Limb (tissue), 2 donors: Measurements from ENCODE around the gene KIF26B.

Experiments
- DNase-seq, 2 donors: peaks; one replicate each; pipeline ENCODE4 v3.0.0-alpha.2; 2016; ENCODE audit errors: extremely low spot score in 2 of 2

Gene KIF26B

DNA sequence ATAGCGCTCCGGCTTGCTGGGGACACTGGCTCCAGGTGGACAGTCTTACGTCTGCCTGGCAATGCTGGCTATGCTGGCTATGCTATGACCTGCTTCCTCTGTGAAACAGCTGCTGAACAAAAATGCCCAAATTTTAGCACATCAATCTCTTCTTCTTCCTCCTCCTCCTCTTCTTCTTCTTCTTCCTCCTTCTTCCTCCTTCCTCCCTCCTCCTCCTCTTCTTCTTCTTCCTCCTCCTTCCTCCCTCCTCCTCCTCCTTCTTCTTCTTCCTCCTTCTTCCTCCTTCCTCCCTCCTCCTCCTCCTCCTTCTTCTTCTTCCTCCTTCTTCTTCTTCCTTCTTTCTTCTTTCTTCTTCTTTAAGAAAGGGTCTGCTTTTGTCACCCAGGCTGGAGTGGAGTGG lies 401.3 kb downstream of the KIF26B start:
- DNase-seq, result no peak

DNA sequence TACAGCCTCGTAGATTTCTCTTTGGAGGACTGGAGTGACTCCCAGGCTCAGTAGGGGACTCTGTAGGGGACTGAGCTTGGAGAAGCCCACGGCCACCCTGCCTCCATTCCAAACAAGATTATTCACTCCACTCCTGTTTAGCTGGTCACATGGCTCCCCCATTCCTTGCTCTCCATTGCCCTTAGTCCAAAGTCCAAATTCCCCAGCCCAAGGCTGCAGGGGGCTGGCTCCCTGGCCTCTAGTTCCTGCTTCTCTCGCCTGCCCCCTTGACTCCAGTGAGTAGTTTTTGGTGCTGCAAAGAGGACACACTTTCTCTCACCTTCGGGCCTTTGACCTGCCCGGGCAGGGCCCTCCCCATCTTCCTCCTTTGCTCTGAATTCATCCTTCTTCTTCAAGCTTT lies 403.3 kb downstream of the KIF26B start:
- DNase-seq, result no peak

DNA sequence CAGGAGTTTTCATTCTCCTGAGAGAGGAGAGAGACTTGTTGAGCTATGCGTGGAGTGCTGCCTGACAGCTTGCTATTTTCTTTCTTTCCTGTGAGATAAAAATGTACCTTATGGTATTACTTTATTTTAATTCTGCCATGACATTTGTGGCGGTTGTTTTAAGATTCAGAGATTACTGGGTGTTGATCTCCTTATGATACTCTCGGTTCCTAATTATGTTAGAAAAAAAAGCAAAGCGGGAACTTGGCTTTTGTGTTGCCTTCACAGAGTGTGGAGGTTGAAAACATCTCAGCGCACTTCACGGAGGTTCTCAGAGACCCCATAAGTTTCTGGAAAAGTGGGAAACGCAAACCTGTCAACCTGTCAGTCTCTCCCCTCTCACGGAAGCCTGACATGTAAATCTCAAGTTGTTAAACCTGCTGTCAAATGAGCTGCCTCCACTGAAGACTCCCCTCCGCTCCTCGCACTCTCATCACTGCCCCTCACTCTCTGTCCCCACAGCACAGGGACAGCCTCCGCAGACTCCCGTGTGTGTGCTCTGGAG lies 405.6 kb downstream of the KIF26B start:
- no peak for DNase-seq

DNA sequence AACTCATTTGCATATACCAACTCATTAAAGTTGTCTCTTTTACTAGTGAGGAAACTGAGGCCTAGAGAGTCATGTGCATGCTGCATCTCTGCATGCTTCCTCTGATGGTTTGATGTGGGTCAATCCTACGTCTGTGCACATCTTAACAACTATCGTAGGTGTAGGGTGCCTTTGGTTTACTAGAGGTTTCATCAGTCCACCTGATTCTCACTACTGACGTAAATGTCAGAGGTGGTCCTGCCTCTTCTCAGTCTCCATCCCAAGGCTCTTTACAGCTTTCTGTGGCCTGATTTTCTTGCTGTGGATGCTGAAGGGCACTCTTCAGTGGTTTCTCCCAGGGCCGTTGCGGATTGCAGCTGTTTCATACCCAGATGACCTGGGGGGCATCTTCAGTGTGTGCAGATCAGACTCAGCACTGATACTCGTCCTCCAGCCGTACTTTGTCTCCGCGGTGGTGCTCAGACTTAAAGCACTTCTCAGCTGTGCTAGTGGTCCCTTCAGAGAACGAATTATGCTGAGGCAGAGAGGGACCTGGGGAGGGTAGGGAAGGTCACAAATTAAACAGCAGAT lies 407.0 kb downstream of the KIF26B start:
- DNase-seq, result no peak

DNA sequence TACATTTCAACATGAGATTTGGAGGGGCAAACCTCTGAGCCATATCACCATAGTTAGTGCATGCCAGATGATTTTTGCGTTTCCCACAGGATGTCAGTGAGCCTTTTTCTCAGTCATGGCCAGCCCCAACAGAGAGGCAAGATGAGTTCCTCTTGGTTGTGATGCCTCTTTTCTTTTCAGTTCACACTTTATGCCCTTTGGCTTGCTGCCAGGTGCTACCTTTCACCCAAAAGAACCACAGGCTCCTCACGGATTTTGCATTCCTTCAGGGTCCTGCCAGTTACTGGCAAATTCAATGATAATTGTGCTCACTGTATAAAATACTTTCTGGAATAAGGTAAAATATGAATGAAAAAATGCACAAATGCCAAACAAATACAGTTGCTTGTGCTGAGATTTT lies 411.3 kb downstream of the KIF26B start:
- no peak for DNase-seq

DNA sequence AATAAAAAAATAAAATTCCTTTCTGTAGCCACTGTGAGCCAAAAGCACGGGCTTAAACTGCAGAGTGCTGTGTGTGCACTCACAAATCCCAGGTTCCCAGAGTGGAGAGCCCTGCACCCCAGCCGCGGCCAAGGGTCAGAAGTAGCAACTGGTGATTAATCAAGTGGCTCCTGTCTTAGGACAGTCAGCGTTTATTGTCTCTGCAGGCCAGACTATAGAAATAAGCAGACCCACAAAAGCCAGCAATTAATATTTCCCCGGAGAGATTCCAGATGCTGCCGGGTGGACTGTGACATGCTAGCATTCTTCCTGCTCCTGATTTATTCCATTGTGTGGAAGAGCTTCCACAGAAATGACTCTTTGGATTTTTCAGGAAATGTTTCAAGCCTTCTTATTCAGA lies 412.2 kb downstream of the KIF26B start:
- DNase-seq, result no peak

DNA sequence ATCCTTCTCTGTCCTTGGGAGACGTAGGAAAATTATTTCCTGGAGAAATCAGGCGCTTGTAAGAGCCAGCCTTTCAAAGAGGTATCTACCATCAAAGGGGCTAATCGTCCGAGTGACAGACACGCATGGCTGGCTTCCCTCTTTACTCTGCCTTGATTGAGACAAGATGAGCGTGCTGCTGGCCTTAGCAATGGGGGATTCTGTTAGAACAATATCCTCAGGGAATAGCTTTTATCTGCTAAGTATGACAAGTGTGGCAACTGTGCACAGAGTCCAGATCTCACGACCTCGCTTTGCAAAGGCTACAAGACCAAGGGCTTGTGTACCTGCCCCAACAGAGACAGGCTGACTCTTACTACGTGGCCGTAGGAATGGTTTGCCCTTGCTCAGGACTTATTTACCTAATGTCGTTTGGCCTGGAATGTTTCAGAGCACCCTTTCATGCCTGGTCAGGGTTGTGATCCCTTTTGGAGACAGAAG lies 417.1 kb downstream of the KIF26B start:
- no peak for DNase-seq

DNA sequence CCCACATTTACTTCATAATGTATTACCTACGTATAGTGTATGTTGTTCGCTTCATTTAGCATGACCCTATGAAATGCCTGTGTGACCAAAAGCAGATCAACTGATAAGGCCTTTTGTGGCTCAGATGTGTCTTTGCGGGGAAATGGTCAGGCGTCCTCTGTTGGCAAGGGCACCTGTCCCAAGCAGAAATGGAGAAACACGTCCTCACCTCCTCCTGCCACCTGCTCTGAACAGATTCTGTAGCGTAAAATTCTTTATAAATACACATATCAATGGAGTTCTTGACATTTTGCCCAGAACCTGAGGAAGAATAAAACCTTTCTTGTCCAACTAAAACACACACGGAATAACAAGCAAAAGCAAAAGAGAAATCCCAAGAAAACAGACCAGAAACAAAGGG lies 417.9 kb downstream of the KIF26B start:
- DNase-seq, result no peak

DNA sequence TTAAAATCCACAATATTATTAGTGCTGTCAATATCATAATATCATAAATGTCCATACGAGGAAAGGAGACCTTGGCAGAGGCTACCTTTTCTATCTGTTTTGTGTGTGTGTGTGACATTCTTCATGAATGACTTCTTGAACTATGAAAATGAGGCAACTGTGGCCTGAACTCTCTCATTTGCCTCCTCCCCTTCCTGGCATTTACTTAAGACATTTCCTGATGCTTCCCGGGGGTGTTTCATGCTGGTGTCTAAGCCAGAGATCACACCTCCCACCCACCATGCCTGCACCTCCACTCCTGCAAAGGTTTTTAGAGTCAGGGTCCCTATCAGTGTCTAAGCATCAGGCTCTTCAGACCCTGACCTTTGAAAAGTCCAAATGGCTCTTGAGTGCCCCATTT lies 420.9 kb downstream of the KIF26B start:
- DNase-seq, result no peak

DNA sequence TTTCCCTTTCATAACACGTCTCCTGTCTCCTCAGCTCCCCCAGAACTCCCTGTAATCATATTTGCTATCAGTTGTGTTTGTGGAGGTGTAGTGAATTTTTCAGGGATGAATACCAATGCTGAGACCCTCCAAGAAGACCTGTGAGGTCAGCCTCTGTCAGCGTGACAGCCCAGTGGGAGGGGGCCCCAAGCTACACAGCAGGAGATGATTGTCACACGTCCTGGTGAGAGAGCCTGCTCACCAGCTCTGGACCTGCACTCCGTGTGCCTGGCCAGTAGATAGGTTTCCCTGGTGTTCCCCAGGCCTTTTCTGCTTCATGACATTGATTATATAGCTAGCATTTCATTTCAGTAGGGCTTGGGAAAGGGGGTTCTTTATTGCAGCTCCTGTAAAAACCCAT lies 421.5 kb downstream of the KIF26B start:
- no peak for DNase-seq

DNA sequence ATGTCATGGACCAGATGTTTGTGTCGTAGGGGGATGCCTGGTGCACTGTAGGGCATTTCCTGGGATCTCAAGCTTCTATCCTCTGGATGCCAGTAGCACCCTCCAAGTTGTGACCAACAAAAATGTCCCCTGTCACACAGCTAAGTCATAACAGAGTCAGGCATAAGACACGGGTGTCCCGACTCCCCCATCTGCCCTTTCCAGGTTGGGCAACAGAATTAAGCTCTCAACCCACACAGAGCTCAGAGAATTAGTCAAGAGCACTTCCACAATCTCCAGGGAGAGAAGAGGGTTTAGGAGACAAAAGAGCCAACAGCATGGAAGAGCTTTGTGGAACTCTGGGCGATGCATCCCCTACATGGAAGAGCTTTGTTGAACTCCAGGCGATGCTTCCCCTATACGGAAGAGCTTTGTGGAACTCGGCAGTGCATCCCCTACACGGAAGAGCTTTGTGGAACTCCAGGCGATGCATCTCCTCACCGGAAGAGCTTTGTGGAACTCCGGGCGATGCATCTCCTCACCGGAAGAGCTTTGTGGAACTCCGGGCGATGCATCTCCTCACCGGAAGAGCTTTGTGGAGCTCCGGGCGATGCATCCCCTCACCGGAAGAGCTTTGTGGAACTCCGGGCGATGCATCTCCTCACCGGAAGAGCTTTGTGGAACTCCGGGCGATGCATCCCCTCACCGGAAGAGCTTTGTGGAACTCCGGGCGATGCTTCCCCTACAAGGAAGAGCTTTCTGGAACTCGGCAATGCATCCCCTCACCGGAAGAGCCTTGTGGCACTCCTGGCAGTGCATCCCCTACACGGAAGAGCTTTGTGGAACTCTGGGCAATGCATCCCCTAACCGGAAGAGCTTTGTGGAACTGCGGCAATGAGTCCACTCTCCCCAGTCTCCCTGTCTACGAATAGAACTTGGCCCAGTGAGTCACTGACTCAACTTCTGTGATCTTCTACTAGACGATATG lies 422.7 kb downstream of the KIF26B start:
- no peak for DNase-seq

DNA sequence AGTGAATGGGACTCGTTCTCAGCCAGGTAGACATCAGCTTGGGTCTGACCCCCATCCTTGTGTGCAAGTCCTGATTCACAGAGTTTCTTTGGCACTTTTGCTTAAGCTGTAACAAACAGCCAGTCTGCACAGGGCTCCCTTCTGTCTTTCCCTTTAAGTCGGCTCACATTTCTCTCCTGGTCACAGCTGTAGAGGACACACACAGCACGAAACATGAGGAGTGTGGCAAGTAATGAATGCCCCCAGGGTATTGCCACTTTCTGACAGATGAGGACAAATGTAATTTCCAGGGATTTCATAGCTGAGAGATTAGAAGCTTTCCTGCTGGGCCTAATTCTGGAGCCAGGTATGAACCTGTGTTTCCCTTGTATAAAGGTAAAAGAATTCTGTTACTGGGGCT lies 423.5 kb downstream of the KIF26B start:
- no peak for DNase-seq

DNA sequence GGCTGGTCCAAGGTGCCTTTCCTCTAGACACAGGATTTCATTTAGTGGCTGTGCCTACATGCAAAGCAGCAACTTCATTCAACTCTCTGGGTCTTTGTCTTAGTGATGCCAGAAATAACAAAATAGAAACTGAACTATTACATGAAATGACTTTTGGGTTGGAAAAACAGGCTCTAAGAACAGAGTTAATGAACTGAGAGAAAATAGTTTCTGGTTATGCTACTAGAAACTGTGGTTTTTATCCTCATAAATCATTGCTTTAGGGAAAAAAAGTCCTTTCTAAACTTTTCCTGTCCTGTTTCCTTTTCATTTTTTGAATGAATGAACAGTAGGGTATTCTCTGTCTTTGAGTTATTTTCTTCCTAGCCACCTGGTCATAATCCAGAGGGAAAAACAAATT lies 424.0 kb downstream of the KIF26B start:
- DNase-seq, result no peak

DNA sequence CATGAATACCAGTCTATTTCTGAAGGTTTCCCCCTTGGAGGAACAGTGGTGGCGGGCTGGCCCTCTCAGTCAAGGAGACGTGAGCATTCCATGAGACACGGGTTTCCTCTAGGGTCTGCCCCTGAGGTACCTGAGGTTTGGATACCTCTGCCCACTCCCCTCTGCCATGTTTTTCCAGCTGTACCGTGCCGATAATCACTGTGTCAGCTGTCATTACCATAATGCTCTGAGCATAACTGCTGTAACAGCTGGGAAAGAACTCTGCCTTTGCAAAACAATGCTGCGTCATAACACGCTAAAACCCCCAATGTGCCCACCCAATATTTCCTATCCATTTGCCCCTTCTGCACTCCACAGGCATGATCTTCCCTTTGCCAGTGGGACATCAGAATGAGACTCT lies 425.1 kb downstream of the KIF26B start:
- no peak for DNase-seq

DNA sequence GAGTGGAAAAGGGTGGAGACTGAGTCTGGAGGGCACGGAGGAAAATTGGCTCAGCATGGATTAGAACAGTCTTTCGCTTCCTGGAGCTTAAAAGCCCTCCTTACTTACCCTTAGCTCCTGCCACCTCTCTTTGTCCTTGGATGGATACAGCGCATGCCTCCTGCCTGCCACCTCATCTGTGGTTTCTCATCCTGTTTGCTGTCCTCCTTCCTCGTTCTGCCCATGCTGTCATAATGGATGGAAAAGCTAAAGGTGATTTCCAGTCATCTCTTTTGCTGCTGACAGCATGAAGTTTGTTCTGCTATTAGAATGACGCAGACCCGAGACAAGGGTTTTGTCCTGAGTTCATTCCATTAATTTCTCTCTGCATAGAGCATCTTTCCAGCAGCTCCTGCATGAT lies 425.9 kb downstream of the KIF26B start:
- no peak for DNase-seq

DNA sequence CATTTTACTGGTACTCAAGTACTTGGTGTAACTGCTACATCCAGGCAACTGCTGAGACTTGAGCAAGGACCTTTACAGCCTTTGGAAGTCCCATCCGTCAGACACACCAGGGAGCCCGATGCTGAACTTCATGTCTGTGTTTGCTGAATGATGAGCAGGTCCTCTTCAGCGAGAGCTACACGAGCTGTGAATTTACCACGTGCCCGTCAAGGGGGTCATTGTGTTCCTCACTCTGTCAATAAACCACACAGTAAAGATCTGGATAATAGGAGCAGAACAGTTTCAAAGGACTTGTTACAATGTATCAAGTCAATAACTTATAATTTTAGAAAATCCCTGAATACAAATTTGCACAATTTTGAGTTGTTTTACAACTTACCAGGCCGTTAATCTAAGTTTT lies 427.2 kb downstream of the KIF26B start:
- no peak for DNase-seq

DNA sequence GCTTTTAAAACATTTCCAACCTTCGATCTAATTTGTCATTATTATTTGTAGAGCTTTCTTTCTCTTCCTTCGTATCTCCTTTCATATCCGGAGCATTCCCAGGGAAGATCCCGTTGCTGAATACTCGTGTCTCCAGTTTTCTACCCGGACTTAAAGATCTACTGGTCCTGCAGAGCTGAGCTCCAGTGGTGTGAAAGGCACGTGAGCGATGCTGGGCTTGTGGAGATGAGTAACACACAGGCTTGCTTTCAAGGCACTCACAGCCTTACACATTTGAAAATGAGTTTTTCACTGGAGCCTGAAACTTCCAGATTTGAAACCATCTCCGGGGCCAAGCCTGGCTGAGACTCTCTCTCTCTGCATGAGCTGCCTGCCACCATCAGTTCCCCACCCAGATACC lies 428.3 kb downstream of the KIF26B start:
- DNase-seq, result no peak

DNA sequence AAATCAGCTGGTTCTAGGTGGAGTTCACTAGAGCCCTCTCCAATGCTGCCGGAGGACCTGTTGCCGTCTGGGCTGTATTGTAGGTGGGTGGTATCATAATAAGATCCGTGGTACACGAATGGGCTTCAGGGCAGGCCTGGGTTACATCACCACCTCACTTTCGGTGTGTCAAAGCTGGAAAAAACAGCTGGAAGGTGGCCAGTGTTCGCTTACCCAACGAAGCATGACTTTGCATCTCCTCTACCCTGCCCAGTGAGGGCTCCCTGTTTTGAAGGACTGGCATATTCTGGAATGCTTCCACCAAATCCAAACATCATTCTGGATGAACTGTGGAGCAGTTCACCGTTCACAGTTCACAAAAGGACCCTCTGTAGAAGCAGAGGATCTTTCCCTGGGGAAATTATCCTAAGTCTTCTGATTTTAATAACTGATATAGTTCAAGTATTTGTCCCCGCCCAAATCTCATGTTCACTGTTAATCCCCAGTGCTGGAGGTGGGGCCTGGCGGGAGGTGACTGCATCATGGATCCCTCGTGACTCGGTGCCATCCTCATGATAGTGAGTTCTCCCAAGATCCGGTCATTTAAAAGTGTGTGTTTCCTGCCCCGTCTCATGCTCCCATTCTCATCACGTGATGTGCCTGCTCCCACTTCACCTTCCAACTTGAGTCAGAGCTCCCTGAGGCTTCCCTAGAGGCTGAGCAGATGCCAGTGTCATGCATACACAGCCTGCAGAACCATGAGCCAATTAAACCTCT lies 429.0 kb downstream of the KIF26B start:
- no peak for DNase-seq

DNA sequence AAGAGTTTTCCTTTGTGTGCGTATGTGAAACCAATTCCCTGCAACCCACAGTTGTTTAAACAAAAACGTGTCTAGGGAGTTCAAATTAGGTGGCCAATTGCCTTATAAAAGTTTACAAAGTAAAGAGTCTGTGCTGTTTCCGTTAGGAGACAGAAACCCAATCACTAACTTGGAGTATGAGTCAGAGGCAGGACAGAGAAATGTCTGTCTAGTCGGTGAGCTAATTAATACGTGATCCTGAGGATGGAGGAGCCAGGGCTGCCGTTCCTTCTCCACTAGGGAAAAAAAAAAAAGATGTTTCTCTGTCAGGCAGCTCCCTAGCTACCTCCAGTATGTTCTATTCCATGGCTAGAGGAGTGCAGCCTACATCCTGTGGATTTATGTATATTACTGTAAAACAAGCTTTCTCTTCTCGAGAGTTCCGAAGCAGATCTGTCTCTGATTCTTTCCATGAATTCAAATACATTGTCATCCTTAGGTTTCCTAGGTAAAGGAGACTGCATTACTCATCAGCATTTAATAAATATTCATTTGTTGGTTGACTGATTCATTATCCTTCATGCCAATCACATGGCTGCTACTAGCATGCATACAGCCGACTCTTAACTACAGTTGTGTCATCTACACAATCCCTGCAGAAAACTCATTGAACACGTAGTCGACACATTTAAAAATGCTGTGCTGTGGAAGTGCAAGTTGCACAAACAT lies 430.6 kb downstream of the KIF26B start:
- DNase-seq, result no peak

DNA sequence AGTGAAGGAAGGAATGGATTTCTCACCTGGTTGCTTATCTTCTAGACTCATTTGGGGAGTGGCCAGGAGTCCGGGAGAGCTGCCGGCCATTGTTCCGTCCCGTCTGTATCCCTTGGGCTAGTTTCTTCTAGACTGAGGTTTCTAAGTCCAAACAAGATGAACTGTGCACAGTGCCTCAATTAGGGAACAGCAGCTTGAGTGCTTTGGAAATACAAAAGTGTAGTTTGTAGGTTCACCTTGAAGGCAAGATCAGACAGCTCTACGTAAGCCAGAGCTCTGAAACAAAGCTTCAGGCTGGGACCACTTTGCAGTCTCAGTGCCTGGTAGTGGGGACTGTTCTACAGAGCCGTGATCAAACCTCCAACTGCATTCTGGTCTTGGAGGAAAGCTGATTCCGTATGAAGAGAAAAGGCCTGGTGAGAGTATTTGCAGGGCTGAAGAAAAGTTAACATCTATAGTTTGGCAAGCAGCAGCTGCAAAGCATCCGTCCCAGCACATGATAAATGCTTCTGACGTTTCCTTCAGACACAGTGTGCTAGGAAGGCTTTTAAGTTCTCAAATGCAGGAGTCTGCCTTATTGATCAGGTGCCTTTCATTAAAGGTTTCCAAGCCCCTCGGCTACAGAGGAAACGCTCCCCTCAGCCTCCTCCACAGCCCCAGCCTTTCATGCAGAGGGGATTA lies 432.8 kb downstream of the KIF26B start:
- DNase-seq, result peak in 1 of 2 donors; percentile 44
